Adipose tissue (tissue), 3 donors: ENCODE measurements around the gene SH3RF3. TPM values are rescaled to one million over a fixed set of nuclear protein-coding genes. Genes with fewer than 3 reads are reported as not detected.

Source experiments
- H3K27ac ChIP-seq: one replicate; pipeline ENCODE4 v1.5.1; 2013; ENCODE audit warnings: low read depth, low read length
- WGBS, 3 donors: extraction: QIAGEN DNeasy Blood & Tissue Kit; methylation state at CpG; one replicate each; pipeline ENCODE4 v1.1.7; 2013; 5-methylcytosine and 5-hydroxymethylcytosine counted together
- polyA plus RNA-seq, 3 donors: library from polyadenylated mRNA; stranded (reverse); fragments of 200-250 nt; gene quantifications; one replicate each; pipeline ENCODE4 v1.2.3, GENCODE V29; 2013
- donor health status: healthy with polysubstance abuse.
- donor health status: Bipolar disorder and iron deficiency.
- donor health status: healthy.

The SH3RF3 gene
- polyA plus RNA-seq, 3 donors, result 1.2 to 6.5 (median 5.4) TPM

DNA sequence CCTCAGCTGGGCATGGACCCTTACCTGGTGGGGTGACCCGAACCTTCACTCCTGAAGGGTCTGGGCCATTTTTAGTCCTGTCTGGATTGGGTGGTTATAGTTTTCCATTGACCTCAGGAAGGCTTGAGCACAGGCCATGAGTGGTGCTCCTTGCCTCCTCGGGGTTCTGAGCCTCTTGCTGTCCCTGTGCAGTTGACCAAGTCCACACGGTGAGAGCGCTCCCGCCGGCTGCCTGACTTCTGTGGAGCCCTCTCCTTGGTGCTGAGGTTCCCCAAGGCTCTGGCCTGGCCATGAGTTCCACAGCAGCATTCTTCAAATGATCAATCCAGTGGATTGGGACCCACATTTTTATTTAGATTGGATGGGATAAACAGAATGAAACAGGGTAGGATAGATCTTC is 325.3 kb downstream of the SH3RF3 start:
- 80 to 97% (median 93%) methylated on average over 6 of the region's 6 CpGs for WGBS, 3 donors
- no peak overlapping the region for H3K27ac ChIP-seq

GRCh38 chr2:109454765-109455394 is 325.9 kb downstream of the SH3RF3 start:
- H3K27ac ChIP-seq, result no peak overlapping the region
- 85 to 94% (median 88%) methylated on average over 7 of the region's 7 CpGs for WGBS, 3 donors

- WGBS, 3 donors, result 76 to 84% (median 81%) methylated on average over 20 to 21 of the region's 21 CpGs
- H3K27ac ChIP-seq, result no peak overlapping the region
Observed at GRCh38 chr2:109455731-109456691, 327.0 kb downstream of the SH3RF3 start.

DNA sequence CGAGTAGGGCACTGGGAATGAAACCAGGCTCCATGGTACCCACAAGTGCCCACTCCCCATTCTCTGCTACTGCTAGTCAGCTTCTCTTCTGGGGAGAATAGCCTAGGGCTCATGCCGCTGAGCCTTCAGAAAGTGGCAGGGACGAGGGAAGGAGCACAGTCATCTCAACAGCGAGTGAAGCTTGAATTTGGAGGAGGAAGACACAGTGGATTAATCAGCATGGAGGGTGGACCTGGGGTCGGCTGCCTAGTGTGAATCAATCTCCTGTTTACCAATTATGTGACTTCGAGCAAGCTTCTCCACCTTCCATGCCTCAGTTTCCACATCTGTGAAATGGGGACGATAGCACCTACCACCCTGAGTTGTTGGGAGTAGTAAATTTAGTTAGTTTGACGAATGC is 327.8 kb downstream of the SH3RF3 start:
- 78 to 95% (median 93%) methylated on average over 8 of the region's 8 CpGs for WGBS, 3 donors
- no peak overlapping the region for H3K27ac ChIP-seq

DNA sequence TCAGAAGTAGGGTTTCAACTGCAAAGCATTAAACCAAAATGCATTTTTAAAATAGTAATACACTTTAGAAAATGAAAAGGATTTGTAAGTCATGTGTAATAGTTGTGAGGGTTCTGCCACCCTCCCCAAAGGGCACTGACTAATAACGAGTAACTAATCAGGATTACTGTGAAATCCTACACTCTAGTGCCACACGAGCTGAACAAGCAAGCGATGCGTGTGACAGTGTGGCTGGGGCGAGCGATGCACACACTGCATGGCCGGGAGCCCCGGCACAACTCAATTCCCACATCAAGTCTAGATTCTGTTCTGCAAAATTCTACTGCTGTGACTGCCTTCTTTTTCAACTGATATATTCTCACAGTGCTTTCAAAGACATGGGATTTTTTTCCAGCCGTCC is 328.4 kb downstream of the SH3RF3 start:
- WGBS, 3 donors, result 72 to 93% (median 91%) methylated on average over 9 of the region's 9 CpGs
- H3K27ac ChIP-seq, result peak overlapping the region; percentile 5

DNA sequence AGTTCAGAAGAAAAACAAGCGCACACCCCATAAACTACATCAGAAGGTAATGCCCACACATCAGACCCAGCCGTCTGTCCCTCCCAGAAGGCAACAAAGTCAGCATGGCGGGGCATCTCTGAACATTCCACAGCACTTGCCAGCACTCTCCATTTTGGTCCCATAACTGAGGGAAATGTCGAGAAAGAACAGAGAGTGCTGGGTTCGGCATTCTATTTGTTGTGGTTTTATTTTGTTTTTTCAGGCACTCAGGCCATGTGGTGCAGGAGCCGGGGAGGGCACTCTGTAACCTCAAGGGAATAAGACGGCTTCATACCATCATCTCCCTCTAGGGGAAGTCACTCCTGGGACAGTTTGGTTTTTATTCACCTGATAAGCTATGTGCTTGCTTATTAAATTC is 328.8 kb downstream of the SH3RF3 start:
- 77 to 83% (median 79%) methylated on average over 7 of the region's 7 CpGs for WGBS, 3 donors
- peak overlapping the region; percentile 5 for H3K27ac ChIP-seq

DNA sequence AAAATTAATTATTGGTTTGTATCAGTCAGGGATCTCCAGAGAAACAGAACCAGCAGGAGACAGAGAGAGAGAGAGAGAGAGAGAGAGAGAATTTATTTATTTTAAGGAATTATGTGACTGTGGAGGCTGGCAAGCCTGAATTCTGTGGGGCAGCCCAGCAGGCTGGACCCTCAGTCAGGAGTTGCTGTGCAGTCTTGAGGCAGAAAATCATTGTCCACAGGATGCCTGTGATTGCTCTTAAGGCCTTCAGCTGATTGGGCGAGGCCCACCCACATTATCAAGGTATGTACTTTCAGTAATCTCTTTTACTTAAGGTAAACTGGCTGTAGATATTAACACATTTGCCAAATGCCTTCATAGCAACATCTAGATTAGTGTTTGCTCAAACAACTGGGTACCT is 329.5 kb downstream of the SH3RF3 start:
- 95 to 100% (median 97%) methylated on average over 1 of the region's 1 CpG for WGBS, 3 donors
- no peak overlapping the region for H3K27ac ChIP-seq

DNA sequence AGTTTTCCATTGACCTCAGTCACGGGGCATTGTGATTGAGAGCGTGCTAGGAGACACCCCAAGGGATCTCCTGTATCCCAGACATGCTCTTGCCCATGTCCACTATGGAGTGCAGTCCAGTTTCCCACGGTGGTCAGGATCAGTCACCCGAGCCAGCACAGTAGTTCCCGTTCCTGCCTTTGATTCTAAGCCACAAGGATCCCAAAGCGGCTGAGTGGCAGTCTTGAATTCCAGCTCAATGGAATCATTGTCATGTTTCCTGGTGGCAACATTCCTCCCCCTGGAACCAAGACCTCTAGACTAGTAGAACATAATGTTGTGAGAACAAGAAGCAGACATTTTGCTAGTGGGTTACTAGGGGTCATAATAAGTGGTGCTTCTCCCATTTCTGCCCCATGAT is 330.5 kb downstream of the SH3RF3 start:
- H3K27ac ChIP-seq, result no peak overlapping the region
- WGBS, 3 donors, result 73 to 91% (median 89%) methylated on average over 6 of the region's 6 CpGs

DNA sequence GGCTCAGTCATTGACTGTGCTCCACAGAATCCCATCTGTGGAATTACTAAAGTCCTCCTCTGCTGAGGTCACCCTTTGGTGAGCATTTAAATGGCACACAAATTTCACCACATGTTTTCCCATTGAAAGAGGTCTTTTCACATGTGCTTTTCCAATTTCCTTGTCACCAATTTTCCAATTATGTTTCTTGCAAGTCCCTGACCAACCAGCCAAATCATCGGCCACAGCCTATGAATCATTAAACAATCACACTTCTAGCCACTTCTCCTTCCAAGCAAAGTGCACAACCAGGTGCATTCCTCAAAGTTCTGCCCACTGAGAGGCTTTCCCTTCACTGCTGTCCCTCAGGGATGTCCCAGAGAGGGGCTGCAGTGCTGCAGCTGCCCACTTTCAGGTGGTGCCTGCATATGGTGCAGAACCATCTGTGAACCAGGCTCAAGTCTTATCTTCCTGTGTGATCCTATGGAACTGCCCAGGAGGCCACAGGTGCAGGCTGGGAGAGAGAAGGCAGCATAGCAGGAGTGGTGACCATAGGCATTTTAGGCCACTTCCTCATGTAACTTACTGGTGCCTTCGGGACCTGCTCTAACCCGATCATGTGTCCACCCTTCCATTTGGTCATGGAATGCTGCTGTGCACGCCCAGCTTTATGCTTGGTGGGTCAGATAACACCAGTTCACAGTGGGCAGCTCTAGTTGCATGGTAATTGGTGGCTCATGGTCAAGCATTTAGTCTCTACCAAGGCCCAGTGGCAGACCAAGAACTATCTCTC is 331.7 kb downstream of the SH3RF3 start:
- WGBS, 3 donors, result 91 to 96% (median 91%) methylated on average over 4 of the region's 4 CpGs
- H3K27ac ChIP-seq, result no peak overlapping the region

DNA sequence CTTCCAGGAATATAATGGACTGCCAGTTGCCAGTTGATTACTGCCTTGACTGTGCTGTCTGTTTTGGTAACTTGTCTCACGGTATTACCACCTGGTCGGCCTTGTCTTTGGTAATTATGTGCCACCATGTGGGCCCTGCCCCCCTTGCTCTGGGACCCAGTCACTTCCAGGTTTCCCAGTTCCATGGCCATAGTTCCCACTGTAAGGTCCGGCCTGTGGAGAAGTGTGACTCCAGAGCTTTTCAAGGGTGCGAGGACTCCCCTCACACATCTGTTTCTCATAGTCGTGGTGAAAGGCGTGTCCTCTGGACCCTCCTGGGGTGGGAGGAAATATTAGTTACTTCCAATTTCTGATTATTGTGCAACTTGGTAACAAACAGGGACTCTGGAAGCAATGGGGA is 334.2 kb downstream of the SH3RF3 start:
- 71 to 75% (median 73%) methylated on average over 6 of the region's 6 CpGs for WGBS, 3 donors

DNA sequence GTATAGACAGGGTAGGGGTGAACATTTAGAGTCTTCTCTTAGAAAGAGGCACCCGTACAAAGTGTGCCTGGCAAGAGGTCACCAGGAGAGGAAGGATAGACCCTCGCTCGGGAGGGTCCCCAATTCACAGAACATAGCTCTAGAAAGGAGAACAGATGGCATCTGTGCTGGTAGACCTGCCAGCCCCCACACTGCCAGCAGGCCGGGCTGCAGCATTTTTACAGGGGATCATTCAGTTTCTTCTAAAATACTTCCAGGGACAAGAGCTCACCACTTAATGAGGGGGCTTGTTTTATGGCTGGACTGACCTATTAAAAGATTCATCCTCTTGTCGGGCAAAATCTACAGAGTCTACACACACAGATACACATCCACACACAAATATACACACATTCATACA is 334.9 kb downstream of the SH3RF3 start:
- WGBS, 3 donors, result 90 to 97% (median 95%) methylated on average over 5 of the region's 5 CpGs
- H3K27ac ChIP-seq, result no peak overlapping the region

More for the DNA sequence above, 334.2 kb downstream of the SH3RF3 start:
- H3K27ac ChIP-seq, result no peak overlapping the region

GRCh38 chr2:109466674-109467575 is 337.9 kb downstream of the SH3RF3 start:
- no peak overlapping the region for H3K27ac ChIP-seq

DNA sequence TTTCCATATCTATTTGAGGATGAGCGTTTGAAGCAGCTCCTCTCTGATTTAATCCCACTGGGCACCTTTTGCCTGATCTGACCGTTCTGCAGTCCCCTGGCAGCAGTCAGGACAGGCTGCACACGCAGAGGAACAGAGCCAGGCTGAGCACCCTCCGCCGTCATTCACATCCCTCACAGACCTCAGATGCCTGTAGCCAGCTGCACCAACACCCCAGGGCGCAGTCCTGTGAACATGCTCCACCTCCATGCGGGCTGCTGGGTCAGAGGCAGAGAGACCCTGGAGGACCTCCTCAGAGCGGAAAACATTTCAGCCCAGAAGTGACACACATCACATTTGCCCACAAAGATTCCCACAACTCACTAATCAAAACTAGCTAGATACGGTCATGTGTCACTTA is 338.7 kb downstream of the SH3RF3 start:
- 91 to 92% (median 91%) methylated on average over 9 of the region's 9 CpGs for WGBS, 3 donors

More at GRCh38 chr2:109466674-109467575, 337.9 kb downstream of the SH3RF3 start:
- WGBS, 3 donors, result 89 to 91% (median 90%) methylated on average over 8 of the region's 8 CpGs

DNA sequence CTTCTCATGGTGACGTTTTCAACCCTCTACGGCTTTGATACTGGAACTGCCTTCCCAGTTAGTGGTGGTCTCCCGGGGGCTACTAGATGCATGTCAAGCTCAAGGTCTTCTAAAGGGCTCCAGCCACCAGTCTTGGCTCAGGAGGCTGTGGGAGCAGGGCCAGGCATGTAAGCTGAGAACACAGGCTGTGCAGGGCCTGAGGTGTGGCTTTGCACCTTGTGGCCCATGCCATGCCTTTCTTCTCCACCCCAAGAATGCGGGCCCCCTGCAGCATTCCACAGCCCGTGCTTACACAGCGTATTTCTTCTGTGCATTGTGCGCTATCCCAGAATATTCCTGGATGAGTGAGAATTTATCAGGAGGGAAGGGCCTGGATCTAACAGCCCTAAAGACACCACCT is 339.9 kb downstream of the SH3RF3 start:
- no peak overlapping the region for H3K27ac ChIP-seq
- WGBS, 3 donors, result 84 to 96% (median 92%) methylated on average over 7 of the region's 7 CpGs

More for the DNA sequence above, 338.7 kb downstream of the SH3RF3 start:
- H3K27ac ChIP-seq, result no peak overlapping the region

DNA sequence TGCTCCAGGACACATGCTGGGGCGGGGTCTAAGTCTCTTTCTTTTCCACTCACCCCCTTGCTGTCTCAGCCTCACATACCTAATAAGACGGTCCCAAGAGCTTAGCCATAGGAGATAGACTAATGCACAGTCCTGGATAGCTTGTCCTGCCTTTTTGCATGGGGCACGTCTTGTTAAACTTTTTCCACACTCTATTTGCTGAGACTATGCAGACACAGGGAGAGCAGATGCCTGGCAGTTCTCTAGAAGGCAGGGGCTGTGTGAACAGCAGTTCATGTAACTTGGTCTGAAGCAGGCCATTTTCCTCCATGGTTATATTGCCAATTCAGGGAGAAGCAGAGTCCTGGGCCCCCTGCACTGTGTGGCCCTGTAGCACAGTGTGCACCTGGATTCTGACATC is 342.7 kb downstream of the SH3RF3 start:
- WGBS, 3 donors, result 93 to 98% (median 95%) methylated on average over 3 of the region's 3 CpGs

DNA sequence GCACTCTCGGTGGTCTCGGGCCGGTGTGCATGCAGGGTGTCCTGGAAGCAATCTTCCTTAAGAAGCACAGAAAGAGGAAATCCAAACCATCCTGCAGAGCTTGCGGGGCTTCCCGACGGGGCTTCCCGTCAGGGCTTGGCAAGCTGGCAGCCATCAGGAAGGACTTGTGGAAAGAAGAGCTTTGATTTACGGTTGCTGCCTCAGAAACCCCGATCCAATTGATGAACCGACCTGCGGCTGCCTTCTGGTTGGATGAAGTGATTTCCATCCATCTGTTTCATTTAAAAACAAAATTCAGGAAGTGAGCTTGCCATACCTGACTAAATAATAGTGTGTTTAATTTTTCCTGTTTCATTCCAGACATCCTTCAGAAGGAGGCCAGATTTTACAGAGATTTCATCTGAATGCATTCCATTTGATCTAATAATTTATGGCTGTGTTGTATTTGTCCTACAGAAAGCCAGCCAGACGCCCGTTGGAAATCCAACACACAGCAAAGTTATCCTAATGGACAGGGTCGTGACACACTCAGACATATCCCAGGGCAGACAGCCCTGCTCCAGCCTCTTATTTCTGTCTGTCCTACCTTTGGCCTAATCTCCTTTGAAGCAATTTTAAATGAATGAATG is 343.4 kb downstream of the SH3RF3 start:
- H3K27ac ChIP-seq, result no peak overlapping the region
- WGBS, 3 donors, result 72 to 82% (median 75%) methylated on average over 14 of the region's 14 CpGs

More for the DNA sequence above, 342.7 kb downstream of the SH3RF3 start:
- no peak overlapping the region for H3K27ac ChIP-seq

DNA sequence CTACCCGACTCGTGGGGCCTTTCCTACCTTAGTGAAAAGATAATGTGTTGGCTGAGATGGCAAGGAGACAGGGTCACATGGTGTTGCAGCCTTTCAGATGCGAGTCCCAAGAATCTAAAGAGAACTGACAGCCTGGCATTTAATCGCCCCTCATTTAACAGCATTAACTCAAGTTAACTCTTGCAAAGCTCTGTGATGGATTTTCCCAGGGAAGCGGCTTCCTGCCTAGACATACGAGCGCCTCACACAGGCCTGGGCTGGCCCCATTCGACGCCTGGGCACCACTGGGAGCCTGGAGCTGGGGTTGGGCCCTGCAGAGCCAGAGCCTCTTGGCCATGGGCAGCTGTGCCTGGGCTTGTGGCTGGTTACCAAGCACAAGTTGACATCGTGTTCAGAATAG is 344.0 kb downstream of the SH3RF3 start:
- no peak overlapping the region for H3K27ac ChIP-seq
- 87 to 93% (median 93%) methylated on average over 10 of the region's 10 CpGs for whole genome bisulfite sequencing, 3 donors
